Sigmoid colon (tissue), 7 donors: ENCODE results near the gene IL23R. TPM values are rescaled to one million over a fixed set of nuclear protein-coding genes. Genes with fewer than 3 reads are reported as not detected.

Experiments
- DNase-seq: peaks from one replicate; pipeline ENCODE4 v3.0.0-alpha.2; 2019
- H3K27ac ChIP-seq, 4 donors: fragments of 200-600 bp; sonication (generic); one replicate each; pipeline ENCODE4 v1.5.1; 2016 to 2019; ENCODE audit warnings: mild to moderate bottlenecking in 1 of 4
- H3K27me3 ChIP-seq, 3 donors: fragments of 200-600 bp; sonication (generic); one replicate each; pipeline ENCODE4 v1.5.1; 2019; ENCODE audit warnings: mild to moderate bottlenecking in 1 of 3
- H3K36me3 ChIP-seq, 4 donors: fragments of 200-600 bp; sonication (generic); one replicate each; pipeline ENCODE4 v1.5.1; 2016 to 2019
- H3K4me1 ChIP-seq, 4 donors: fragments of 200-600 bp; sonication (generic); one replicate each; pipeline ENCODE4 v1.5.1; 2017 to 2019
- H3K4me3 ChIP-seq, 4 donors: fragments of 200-600 bp; sonication (generic); one replicate each; pipeline ENCODE4 v1.5.1; 2017 to 2019; ENCODE audit warnings: mild to moderate bottlenecking in 2 of 4, moderate library complexity in 1 of 4
- H3K9me3 ChIP-seq, 4 donors: fragments of 200-600 bp in 3 of 4; sonication (generic) in 3 of 4; one replicate each; pipeline versions ENCODE4 v1.5.1 to v1.6.1; 2013 to 2019
- EP300 ChIP-seq, 4 donors: sonication (generic); formaldehyde crosslinking; IDR thresholded peaks; one replicate each; pipeline ENCODE4 v1.6.1; 2017; ENCODE audit warnings: antibody characterized with exemption in 4 of 4
- POLR2A ChIP-seq, 2 donors: fragments of 450-650 bp; IDR thresholded peaks; one replicate each; pipeline ENCODE4 v1.6.1; 2016; ENCODE audit warnings: antibody characterized with exemption in 2 of 2, mild to moderate bottlenecking in 2 of 2, moderate library complexity in 2 of 2
- POLR2AphosphoS5 ChIP-seq, 4 donors: sonication (generic); formaldehyde crosslinking; IDR thresholded peaks; one replicate each; pipeline ENCODE4 v1.6.1; 2017; ENCODE audit warnings: antibody characterized with exemption in 4 of 4
- WGBS, 2 donors: extraction: QIAGEN DNeasy Blood & Tissue Kit; methylation state at CpG; one replicate each; pipeline ENCODE4 v1.1.7; 2013; 5-methylcytosine and 5-hydroxymethylcytosine counted together
- intact Hi-C: fragments of 100-400 bp; cut with DNase I; formaldehyde crosslinking; loops from one replicate; pipeline ENCODE4 v1.15.1; 2023
- polyA plus RNA-seq, 3 donors: library from polyadenylated mRNA; stranded (reverse); fragments of 200-250 nt; gene quantifications; one replicate each; pipeline ENCODE4 v1.2.3, GENCODE V29; 2013
- total RNA-seq, 4 donors: library from RNA; depleted of rRNA; stranded (reverse); fragments of >200 nt; gene quantifications; one replicate each; pipeline ENCODE4 v1.1.0, GENCODE V29; 2016
- TF ChIP-seq, protein P1 (sequence below), 4 experiments: fragments of 450-650 bp in 3 of 4; fragments of 200-600 bp in 1 of 4; IDR thresholded peaks; one replicate each; pipeline ENCODE4 v1.5.1; 2016 to 2019; ENCODE audit warnings: antibody characterized with exemption in 4 of 4, mild to moderate bottlenecking in 3 of 4, moderate library complexity in 2 of 4
- donor health status: healthy with polysubstance abuse.
- donor health status: Bipolar disorder and iron deficiency.
- donor health status: healthy.

Gene IL23R
- total and polyA plus RNA-seq, 7 donors = 0.58 to 0.69 (median 0.60) TPM; not detected in 4

DNA sequence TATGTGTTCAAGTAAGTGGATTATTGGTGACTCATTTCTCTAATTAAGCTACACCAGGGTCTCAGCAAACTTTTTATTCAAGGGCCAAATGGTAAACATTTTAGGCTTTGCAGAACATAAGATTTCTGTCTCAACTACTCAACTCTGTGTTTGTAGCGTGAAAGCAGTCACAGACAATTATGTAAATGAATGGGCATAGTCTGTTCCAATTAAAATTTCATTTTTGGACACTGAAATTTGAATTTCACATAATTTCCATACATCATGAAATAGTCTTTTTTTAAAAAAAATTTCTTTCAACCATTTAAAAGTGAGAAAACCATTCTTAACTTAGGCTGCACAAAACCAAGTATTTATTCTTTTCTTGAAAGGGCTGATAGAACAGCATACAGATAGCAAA lies 50.1 kb downstream of the IL23R start:
- WGBS, 2 donors = 92 to 95% methylated on average over 1 of the region's 1 CpG
- H3K4me1 ChIP-seq = no peaks in the 10 kb centered on the region
- no peaks in the 10 kb centered on the region for H3K27me3 ChIP-seq
- DNase-seq = no peak
- intact Hi-C loops = no loop called here
- no peak overlapping the region for H3K4me3 ChIP-seq
- H3K27ac ChIP-seq = no peak overlapping the region
- H3K9me3 ChIP-seq = no peaks in the 10 kb centered on the region
- H3K36me3 ChIP-seq = no peaks in the 10 kb centered on the region
- no peak for TF ChIP-seq POLR2AphosphoS5 (IDR thresholded peaks at IDR 0.05)
- no peak for TF ChIP-seq POLR2A (IDR thresholded peaks at IDR 0.05)
- TF ChIP-seq EP300 (IDR thresholded peaks at IDR 0.05) = no peak

DNA sequence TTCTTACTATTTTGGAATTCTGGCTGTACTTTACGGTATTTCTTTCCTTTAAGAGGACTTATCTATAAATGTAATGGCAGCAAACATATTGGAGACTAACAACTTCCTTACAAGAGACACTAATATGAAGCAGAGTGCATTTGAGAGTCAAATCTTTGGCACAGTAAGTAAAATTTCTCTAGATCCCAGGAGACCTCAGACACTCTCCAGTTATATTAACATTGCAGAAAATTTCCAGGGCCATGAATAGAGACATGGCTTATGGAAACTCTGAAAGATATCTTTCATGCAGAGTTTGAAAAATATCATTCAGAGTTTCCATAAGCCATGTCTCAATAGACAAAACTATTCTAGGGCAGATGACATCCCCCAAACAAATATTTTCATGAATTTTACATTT lies 51.2 kb downstream of the IL23R start:
- TF ChIP-seq POLR2A (IDR thresholded peaks at IDR 0.05) = no peak
- TF ChIP-seq POLR2AphosphoS5 (IDR thresholded peaks at IDR 0.05) = no peak
- TF ChIP-seq, protein P1, sequence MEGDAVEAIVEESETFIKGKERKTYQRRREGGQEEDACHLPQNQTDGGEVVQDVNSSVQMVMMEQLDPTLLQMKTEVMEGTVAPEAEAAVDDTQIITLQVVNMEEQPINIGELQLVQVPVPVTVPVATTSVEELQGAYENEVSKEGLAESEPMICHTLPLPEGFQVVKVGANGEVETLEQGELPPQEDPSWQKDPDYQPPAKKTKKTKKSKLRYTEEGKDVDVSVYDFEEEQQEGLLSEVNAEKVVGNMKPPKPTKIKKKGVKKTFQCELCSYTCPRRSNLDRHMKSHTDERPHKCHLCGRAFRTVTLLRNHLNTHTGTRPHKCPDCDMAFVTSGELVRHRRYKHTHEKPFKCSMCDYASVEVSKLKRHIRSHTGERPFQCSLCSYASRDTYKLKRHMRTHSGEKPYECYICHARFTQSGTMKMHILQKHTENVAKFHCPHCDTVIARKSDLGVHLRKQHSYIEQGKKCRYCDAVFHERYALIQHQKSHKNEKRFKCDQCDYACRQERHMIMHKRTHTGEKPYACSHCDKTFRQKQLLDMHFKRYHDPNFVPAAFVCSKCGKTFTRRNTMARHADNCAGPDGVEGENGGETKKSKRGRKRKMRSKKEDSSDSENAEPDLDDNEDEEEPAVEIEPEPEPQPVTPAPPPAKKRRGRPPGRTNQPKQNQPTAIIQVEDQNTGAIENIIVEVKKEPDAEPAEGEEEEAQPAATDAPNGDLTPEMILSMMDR (IDR thresholded peaks at IDR 0.05) = no peak
- no peak for TF ChIP-seq EP300 (IDR thresholded peaks at IDR 0.05)
- Histone ChIP-seq H3K9me3 (no peaks in the 10 kb centered on the region), H3K4me1 (no peaks in the 10 kb centered on the region), H3K27me3 (no peaks in the 10 kb centered on the region), H3K36me3 (no peaks in the 10 kb centered on the region), H3K27ac (no peak overlapping the region), H3K4me3 (no peak overlapping the region)
- intact Hi-C loops = no loop called here
- WGBS, 2 donors = 71 to 79% methylated on average over 1 of the region's 1 CpG
- DNase-seq = no peak

DNA sequence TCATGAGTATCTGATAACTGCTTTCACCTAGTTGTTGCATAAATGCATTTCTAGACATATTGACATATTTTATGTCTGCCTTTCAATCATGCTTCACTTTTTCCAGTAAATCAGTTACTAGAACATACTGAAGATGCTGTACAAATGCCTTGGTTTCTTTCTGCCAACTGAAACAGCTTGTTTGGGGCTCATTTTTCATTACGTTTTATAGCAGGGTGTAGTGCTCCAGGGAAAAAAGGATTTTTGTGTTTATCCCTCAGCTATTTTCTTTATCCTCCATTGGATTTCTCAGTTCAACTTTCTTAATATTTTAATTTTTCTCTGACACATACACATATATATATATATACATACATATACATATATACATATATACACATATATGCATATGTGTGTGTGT lies 51.7 kb downstream of the IL23R start:
- WGBS, 2 donors = 79 to 85% methylated on average over 1 of the region's 1 CpG

DNA sequence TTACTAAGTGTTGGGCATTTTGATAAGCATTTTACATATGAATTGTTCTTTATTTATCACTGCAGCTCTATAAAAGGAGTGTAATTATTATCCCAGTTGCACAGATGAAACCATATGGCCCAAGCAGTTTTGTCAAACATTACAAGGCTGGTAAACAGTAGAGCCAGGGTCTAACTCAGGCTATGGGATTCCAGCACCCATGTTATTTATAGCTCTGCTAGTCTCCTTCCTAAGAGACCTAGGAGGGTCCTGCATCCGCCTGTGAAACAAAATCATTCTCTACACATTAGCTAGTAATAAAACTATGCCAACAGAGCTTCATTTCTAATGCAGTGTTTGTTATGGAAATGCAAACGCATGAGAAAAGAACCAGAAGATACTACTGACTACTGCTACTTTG lies 58.6 kb downstream of the IL23R start:
- no peaks in the 10 kb centered on the region for H3K4me1 ChIP-seq

More for the DNA sequence above, 51.7 kb downstream of the IL23R start:
- intact Hi-C loops = no loop called here
- Histone ChIP-seq H3K36me3 (no peaks in the 10 kb centered on the region), H3K27me3 (no peaks in the 10 kb centered on the region), H3K4me1 (no peaks in the 10 kb centered on the region), H3K9me3 (no peaks in the 10 kb centered on the region), H3K27ac (no peak overlapping the region), H3K4me3 (no peak overlapping the region)
- no peak for TF ChIP-seq POLR2A (IDR thresholded peaks at IDR 0.05)
- no peak for TF ChIP-seq EP300 (IDR thresholded peaks at IDR 0.05)
- TF ChIP-seq, protein P1 (IDR thresholded peaks at IDR 0.05) = no peak
- no peak for TF ChIP-seq POLR2AphosphoS5 (IDR thresholded peaks at IDR 0.05)
- DNase-seq = no peak

DNA sequence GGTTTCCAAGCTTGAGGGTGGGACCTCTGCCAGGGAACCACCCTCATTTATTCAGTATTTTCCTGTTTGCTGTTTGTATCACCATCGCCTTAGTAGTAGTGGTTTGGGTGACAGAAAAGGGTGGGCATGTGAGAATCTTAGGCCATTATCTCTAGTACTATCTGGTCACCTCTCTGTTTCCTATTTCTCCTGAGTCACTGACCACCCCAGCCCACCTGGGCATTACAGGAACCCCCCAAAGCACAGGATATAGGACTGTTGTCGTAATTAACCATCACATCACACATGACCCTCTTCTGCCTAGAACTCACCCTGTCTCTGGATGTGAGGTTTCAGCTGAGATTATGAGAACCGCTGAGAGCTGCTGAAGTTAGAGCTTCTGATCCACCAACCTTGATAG lies 60.4 kb downstream of the IL23R start:
- Histone ChIP-seq H3K27ac (no peak overlapping the region), H3K9me3 (no peaks in the 10 kb centered on the region), H3K36me3 (no peaks in the 10 kb centered on the region), H3K4me1 (no peaks in the 10 kb centered on the region), H3K4me3 (no peak overlapping the region), H3K27me3 (no peaks in the 10 kb centered on the region)
- intact Hi-C loops = no loop called here
- no peak for DNase-seq
- TF ChIP-seq EP300 (IDR thresholded peaks at IDR 0.05) = no peak
- TF ChIP-seq POLR2AphosphoS5 (IDR thresholded peaks at IDR 0.05) = no peak
- TF ChIP-seq, protein P1 (IDR thresholded peaks at IDR 0.05) = no peak
- TF ChIP-seq POLR2A (IDR thresholded peaks at IDR 0.05) = no peak
- 91 to 95% methylated on average over 3 of the region's 3 CpGs for WGBS, 2 donors

More for the DNA sequence above, 58.6 kb downstream of the IL23R start:
- no peak for DNase-seq
- WGBS, 2 donors = 64 to 66% methylated on average over 2 of the region's 2 CpGs
- TF ChIP-seq POLR2AphosphoS5 (IDR thresholded peaks at IDR 0.05) = no peak
- no peak for TF ChIP-seq POLR2A (IDR thresholded peaks at IDR 0.05)
- TF ChIP-seq EP300 (IDR thresholded peaks at IDR 0.05) = no peak
- TF ChIP-seq, protein P1 (IDR thresholded peaks at IDR 0.05) = no peak
- H3K27me3 ChIP-seq = no peaks in the 10 kb centered on the region
- H3K9me3 ChIP-seq = no peaks in the 10 kb centered on the region
- H3K36me3 ChIP-seq = no peaks in the 10 kb centered on the region
- H3K27ac ChIP-seq = no peak overlapping the region
- intact Hi-C loops = no loop called here
- H3K4me3 ChIP-seq = no peak overlapping the region
